Measurements from ENCODE around the gene ITGAE. TPM values are rescaled to one million over a fixed set of nuclear protein-coding genes. Genes with fewer than 3 reads are reported as not detected.

Gene ITGAE
- total RNA-seq, 1 donor from 2014 or later, result 15.8 TPM

DNA sequence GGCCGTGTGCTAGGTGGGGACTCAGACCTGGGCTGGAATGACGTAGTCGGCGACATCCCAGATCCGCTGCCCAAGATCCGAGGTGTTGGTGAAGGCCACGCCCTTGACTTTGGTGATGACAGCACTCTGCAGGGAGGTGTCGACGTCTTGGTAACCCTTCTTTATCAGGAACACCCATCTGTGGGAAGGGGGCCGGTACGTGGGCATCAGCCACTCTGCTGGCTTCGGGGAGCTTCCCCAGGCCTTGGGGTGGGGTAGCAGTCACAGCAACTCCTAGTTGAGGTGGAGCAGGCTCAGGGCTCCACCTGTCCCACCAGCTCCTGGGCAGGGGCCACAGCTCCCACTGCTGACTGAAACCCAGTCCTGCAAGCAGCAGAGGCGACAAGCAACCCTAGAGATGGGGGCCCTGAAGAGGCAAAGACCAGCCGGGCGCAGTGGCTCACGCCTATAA, 109.3 kb downstream of the ITGAE start:
- Histone ChIP-seq H3K4me3 (no peak overlapping the region), H3K36me3 (no peaks in the 10 kb centered on the region), H3K27me3 (peaks cover 8% of the 10 kb centered on the region), H3K9me3 (no peaks in the 10 kb centered on the region), H3K27ac (no peak overlapping the region), H3K4me1 (peaks cover 5% of the 10 kb centered on the region in 2 donors)
- TF ChIP-seq, protein P1, sequence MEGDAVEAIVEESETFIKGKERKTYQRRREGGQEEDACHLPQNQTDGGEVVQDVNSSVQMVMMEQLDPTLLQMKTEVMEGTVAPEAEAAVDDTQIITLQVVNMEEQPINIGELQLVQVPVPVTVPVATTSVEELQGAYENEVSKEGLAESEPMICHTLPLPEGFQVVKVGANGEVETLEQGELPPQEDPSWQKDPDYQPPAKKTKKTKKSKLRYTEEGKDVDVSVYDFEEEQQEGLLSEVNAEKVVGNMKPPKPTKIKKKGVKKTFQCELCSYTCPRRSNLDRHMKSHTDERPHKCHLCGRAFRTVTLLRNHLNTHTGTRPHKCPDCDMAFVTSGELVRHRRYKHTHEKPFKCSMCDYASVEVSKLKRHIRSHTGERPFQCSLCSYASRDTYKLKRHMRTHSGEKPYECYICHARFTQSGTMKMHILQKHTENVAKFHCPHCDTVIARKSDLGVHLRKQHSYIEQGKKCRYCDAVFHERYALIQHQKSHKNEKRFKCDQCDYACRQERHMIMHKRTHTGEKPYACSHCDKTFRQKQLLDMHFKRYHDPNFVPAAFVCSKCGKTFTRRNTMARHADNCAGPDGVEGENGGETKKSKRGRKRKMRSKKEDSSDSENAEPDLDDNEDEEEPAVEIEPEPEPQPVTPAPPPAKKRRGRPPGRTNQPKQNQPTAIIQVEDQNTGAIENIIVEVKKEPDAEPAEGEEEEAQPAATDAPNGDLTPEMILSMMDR (IDR thresholded peaks at IDR 0.05), result no peak
- DNase-seq (ENCODE audit: low spot score in 2 of 2), result no peak
- intact Hi-C loops (cut with DNase I), result no loop called here

GRCh38 chr17:3690094-3690715, 110.8 kb downstream of the ITGAE start:
- Histone ChIP-seq H3K36me3 (no peaks in the 10 kb centered on the region), H3K27ac (no peak overlapping the region), H3K9me3 (no peaks in the 10 kb centered on the region), H3K4me1 (peaks cover 0 to 2% of the 10 kb centered on the region in 2 donors), H3K4me3 (no peak overlapping the region), H3K27me3 (peaks cover 7% of the 10 kb centered on the region)
- TF ChIP-seq, protein P1 (IDR thresholded peaks at IDR 0.05), result no peak
- intact Hi-C loops (cut with DNase I), result no loop called here
- DNase-seq (ENCODE audit: low spot score in 2 of 2), result no peak

DNA sequence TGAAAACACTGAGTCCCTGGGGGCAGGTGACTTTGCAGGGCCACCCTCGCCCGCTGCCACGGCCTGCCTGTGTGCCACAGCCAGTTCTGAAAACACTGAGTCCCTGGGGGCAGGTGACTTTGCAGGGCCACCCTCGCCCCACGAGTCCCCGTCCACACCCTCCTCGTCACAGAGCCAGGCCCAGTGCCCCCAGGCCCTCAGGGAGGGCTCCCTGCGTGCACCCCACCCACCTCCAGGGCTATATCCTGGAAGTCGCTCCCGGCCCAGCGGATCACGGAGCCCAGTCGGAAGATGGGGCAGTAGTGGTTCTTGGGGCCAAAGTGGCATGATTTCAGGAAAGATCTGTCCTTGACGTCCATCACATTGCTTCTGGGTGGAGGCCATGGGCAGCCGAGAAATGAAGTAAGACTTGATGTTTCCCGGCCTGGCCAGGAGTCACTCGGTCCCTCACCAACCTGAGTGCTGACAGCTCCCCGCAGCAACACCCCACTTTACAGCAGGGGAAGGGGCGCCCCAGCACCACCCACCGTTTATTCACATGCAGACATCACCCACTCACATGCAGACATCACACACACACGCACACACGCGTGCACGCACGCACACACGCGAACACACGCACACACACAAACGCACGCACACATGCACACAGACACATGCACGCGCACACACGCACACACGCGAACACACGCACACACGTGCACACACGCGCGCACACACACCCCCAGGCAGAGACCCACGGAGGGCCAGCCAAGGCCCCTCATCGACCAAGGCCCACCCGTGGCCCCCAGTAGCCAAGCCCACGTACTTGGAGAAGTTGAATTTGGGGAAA, 111.5 kb downstream of the ITGAE start:
- no peak for DNase-seq (ENCODE audit: low spot score in 2 of 2)
- no peaks in the 10 kb centered on the region for H3K4me1 ChIP-seq
- TF ChIP-seq, protein P1 (IDR thresholded peaks at IDR 0.05), result no peak
- no peak overlapping the region for H3K27ac ChIP-seq
- intact Hi-C loops (cut with DNase I), result no loop called here
- H3K27me3 ChIP-seq, result no peaks in the 10 kb centered on the region
- no peaks in the 10 kb centered on the region for H3K36me3 ChIP-seq
- no peak overlapping the region for H3K4me3 ChIP-seq
- no peaks in the 10 kb centered on the region for H3K9me3 ChIP-seq

- H3K4me1 ChIP-seq, result no peaks in the 10 kb centered on the region
- intact Hi-C loops (cut with DNase I), result no loop called here
- TF ChIP-seq, protein P1 (IDR thresholded peaks at IDR 0.05), result no peak
- no peaks in the 10 kb centered on the region for H3K27me3 ChIP-seq
- no peaks in the 10 kb centered on the region for H3K36me3 ChIP-seq
- H3K4me3 ChIP-seq, result no peak overlapping the region
- no peak for DNase-seq (ENCODE audit: low spot score in 2 of 2)
- no peak overlapping the region for H3K27ac ChIP-seq
- H3K9me3 ChIP-seq, result no peaks in the 10 kb centered on the region
These were observed 112.1 kb downstream of the ITGAE start for GRCh38 chr17:3688852-3689261.

DNA sequence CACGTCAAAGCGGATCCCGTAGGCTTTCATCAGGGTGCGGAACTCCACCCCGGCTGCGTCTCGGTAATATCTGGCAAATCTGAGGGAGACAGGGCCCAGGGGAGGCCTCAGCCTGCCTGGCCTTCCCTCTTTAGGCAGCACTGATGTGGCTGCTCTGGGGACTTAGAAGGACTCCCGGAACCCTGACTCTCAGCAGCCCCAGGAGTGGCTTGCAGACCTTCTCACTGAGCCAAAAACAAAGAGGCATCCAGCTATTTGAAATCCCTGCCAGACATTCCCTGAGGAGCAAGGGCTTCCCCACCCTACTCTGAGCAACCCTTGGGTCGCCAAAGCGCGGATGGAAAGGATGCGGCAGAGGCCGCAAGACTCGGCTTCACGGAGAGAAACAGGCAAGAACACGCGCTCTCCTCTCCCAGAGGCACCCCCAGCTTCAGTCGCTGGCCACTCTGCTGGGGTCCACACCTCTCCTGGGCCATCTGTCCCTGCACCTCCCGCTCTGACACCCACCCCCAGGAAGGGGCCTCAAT, 112.9 kb downstream of the ITGAE start:
- Histone ChIP-seq H3K9me3 (no peaks in the 10 kb centered on the region), H3K4me1 (no peaks in the 10 kb centered on the region), H3K4me3 (no peak overlapping the region), H3K27ac (no peak overlapping the region), H3K36me3 (no peaks in the 10 kb centered on the region), H3K27me3 (no peaks in the 10 kb centered on the region)
- no peak for DNase-seq (ENCODE audit: low spot score in 2 of 2)
- intact Hi-C loops (cut with DNase I), result no loop called here
- TF ChIP-seq, protein P1 (IDR thresholded peaks at IDR 0.05), result no peak
